Sciatic nerve (tissue), 2 donors: ENCODE results near the gene PDAP1. TPM values are rescaled to one million over a fixed set of nuclear protein-coding genes. Genes with fewer than 3 reads are reported as not detected.
"Not testable (repeated sequence)": the region's sequence is repeated elsewhere in the genome, so short reads cannot be mapped to it uniquely, and the experiment has no call there.

ENCODE experiments used
- ATAC-seq: fragments of 200-7000 bp; cut with Tn5 transposase; one replicate; pipeline ENCODE4 v1.9.1; 2020; ENCODE audit warnings: mild to moderate bottlenecking, moderate library complexity
- DNase-seq: peaks from one replicate; pipeline ENCODE4 v3.0.0-alpha.2; 2020; ENCODE audit warnings: low spot score
- intact Hi-C: fragments of 100-400 bp; cut with DNase I; formaldehyde crosslinking; loops from one replicate; pipeline ENCODE4 v1.14.2; 2022
- total RNA-seq: library from RNA; stranded (reverse); fragmentation: NEBNext Ultra II Directional; extraction: Animal tissue kit (Norgen Biotek cat#: 25700); gene quantifications from one replicate; pipeline ENCODE4 v1.2.1, GENCODE V29; 2021
- donor health status: DM: no; HTN: no; CAD: no.
- donor health status: DM: no; HTN: no; CAD: no.

The PDAP1 gene
- total RNA-seq, 1 donor from 2014 or later: 76.1 TPM

DNA sequence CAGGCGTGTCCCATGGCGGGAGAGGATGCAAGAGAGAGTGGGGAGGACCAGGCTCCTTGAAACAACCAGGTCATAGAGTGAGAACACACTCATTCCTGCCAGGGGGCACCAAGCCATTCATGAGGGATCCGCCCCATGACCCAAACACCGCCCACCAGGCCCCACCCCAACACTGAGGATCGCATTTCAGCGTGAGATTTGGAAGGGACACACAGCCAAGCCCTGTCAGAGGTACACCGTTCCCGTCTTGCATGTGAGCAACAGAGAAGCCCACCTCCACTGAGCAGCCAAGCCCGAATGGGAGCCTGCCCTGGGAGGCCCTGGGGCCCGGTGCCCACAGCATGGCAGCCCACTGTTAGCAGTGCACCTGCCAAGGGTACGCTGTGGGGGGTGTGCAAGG lies 41.8 kb downstream of the PDAP1 start:
- ATAC-seq (no peak), DNase-seq (no peak)
- intact Hi-C loops: no loop called here

DNA sequence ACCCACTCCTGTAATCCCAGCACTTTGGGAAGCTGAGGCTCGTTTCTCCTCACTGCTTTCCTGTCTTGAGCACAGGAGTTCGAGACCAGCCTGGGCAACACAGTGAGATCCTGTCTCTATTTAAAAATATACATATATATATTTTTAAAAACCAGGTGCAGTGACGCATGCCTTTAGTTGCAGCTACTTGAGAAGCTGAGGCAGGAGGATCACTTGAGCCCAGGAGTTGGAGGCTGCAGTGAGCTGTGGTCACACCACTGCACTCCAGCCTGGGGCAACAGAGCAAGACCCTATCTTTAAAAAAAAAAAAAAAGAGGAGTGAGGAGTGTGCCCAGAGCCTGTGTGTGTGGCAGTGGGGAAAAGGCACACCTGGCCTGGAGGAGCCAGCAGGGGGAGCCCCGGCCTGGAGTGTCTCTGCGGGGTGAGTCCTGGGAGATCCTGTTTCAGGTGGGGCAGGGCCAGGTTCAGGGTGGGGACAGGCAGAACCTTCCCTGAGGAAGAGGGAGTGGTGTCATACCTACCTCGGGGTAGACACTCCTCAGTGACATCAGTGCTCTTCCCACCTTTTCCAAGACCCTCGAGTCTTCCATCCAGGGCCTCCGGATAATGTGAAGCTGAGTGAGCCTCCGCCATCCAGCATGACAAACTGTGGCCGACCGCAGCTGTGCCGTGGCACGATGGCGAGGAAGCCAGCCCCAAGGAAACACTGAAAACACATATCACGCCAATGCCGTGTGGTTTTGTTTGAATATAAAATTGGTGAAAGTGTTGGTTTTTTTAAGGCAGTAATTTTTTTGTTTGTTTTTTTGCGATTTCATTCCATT lies 42.9 kb downstream of the PDAP1 start:
- DNase-seq: no peak
- intact Hi-C loops: no loop called here
- peak; percentile 33 for ATAC-seq

DNA sequence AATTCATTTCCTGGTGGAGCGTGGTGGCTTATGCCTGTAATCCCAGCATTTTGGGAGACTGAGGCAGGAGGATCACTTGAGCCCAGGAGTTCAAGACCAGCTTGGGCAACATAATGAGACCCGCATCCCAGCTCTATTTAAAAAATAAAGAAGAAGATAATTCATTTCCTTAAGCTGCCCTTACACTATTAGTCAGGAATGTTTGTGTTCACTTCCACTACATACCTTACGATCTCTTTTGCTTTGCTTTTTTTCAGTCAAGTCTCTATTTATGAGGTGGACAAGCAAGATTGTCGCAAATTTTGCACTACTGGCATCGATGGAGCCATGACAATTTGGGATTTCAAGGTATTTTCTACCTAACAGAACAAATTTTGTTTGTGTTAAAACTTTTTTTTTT lies 45.1 kb downstream of the PDAP1 start:
- ATAC-seq (no peak), DNase-seq (no peak)
- intact Hi-C loops: no loop called here

DNA sequence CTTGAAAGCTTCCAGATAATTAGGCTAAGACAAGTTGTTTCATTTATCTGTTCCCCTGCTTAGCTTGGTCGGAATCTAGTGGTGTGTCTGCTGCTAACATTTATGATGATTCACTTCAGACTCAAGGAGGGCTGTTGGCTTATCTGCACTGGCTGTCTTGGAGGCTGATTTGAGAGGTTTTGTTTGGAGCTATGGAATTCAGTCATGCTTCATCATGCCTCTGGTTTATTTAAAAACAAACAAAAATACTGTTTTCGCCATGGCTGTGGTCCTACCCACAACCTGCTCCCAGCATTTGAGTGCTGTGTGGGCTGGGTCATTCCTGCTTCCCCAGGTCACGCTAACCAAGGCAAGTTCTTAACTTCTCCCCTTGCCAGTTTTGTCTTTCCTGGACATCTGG lies 45.6 kb downstream of the PDAP1 start:
- no peak for DNase-seq
- intact Hi-C loops: no loop called here
- ATAC-seq: no peak

DNA sequence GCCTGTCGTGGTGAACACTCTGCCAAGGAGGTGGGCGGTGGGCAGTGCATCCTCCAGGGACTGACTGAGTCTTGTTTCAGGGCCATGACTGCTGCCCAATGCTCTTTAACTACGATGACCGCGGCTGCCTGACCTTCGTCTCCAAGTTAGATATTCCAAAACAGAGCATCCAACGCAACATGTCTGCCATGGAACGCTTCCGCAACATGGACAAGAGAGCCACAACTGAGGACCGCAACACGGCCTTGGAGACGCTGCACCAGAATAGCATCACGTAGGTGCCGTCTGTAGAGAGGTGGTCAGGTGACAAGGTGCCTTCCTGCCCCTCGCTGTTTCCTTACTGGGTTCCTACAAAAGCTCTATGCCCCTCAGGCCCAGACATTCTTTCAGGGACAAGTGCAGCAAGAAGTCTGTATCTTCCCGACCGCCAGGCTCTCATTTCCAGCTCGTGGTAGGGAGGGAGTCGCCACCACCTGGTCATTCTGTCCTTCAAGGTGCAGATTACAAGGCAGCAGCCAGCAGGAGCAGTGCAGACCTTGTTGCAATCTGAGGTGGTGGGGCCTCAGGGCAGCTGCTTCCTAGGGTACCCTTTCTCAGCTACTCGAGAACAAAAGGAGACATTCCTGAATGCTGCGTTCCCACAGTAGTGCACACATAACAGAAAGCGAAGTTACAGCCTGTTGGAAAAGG lies 48.8 kb downstream of the PDAP1 start:
- ATAC-seq: no peak
- intact Hi-C loops: no loop called here
- DNase-seq: peak; percentile 56

DNA sequence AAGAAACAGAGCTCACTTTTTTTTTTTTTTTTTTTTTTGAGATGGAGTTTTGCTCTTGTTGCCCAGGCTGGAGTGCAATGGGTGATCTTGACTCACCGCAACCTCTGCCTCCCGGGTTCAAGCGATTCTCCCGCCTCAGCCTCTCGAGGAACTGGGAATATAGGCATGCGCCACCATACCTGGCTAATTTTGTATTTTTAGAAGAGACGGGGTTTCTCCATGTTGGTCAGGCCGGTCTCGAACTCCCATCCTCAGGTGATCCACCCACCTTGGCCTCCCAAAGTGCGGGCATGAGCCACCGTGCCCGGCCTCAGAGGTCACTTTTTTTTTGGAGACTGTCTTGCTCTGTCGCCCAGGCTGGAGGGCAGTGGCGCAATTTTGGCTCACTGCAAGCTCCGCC lies 49.9 kb downstream of the PDAP1 start:
- ATAC-seq, intact Hi-C loops: not testable (repeated sequence)
- peak; percentile 60 for DNase-seq

DNA sequence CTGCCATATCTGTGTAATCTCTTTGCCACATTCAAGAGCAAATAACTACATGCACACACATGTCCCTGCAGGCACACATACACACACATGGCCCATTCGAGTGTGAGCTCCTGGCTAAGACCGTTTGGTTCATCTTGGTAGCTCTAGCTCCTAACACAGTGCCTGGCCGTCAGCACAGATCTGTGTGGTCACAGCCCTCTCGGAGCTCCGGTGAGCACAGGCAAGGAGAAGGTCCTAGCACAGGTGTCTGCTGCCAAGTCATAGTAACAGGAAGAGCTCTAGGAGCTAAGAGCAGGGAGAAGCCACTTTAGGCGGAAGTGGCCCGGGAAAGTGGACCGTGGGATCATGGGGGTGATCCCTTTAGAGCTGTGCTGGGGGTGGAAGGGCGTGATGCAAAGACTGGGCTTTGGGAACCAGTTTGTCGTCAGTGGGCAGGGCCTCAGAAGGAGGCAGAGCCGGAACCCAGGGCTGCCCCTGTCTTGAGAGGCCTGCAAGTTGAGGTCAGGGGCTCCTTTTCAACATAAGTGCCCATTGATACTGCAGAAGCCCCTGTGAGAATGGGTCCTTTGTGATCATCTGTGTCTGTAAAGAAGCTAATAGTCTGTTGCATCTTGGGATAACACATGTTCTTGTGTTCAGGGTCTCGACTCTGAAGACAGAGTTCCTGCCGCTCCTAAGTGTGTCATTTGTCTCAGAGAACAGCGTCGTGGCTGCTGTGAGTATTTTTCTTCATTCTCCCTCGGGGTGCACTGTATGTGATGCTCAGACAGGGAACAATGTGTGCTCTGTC lies 50.5 kb downstream of the PDAP1 start:
- DNase-seq: peak; percentile 82
- intact Hi-C loops: no loop called here
- peak; percentile 95 for ATAC-seq

DNA sequence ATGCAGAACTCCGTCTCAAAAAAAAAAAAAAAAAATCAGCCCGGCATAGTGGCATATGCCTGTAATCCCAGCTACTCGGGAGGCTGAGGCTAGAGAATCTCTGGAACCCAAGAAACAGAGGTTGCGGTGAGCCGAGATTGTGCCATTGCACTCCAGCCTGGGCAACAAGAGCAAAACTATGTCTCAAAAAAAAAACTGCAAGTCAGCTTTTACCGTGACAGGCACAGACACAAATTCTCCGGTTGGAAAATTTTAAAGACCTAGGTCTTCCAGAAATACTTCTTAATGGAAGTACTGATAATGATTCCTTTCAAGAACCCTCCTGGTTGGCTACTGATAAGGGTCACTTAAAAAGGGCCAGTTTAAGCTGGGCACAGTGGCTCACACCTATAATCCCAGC lies 53.3 kb downstream of the PDAP1 start:
- intact Hi-C loops: no loop called here
- no peak for DNase-seq
- ATAC-seq: no peak

DNA sequence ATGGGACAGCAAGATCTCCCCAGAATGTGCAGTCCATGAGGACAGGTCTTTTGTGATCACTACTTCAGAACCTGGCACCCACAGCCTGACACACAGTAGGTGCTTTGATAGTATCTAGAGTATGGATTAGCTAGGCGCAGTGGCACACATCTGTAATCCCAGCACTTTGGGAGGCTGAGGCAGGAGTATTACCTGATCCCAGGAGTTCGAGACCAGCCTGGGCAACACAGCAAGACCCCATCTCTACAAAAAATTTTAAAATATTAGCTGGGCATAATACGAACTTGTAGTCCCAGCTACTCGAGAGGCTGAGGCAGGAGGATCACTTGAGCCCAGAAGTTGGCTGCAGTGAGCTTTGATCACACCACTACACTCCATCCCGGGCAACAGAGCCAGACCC lies 56.1 kb downstream of the PDAP1 start:
- DNase-seq (no peak), ATAC-seq (no peak)
- intact Hi-C loops: no loop called here

DNA sequence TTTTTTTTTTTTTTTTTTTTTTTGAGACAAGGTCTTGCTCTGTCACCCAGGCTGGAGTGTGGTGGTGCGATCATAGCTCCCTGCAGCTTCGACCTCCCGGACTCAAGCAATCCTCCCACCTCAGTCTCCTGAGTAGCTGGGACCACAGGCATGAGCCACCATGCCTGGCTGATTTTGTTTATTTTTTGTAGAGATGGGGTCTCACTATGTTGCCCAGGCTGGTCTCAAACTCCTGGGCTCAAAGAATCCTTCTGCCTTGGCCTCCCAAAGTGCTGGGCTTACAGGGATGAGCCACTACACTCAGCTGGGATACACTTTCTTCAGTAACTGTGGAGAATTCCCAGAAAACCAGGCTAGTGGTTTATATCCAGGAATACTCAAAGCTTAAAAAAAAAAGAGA lies 57.8 kb downstream of the PDAP1 start:
- ATAC-seq, DNase-seq, intact Hi-C loops: not testable (repeated sequence)

Other genes with a start within 250 kb of the PDAP1 start
- gene KPNA7, start 200.5 kb downstream of the PDAP1 start, total RNA-seq: not detected
- not detected for gene MYH16, start 135.8 kb downstream of the PDAP1 start, total RNA-seq
- gene ARPC1A, start 82.7 kb downstream of the PDAP1 start, total RNA-seq: 110 TPM
- gene ARPC1B, start 33.9 kb downstream of the PDAP1 start, total RNA-seq: 125 TPM
- 59.2 TPM for gene BUD31, start 372 bp upstream of the PDAP1 start, total RNA-seq
- gene PTCD1, start 30.2 kb upstream of the PDAP1 start, total RNA-seq: 4.4 TPM
- gene CPSF4, start 30.3 kb upstream of the PDAP1 start, total RNA-seq: 38.0 TPM
- 144 TPM for gene ATP5MF, start 57.6 kb upstream of the PDAP1 start, total RNA-seq
- 12.4 TPM for gene ZNF789, start 64.3 kb upstream of the PDAP1 start, total RNA-seq
- 38.8 TPM for gene ZNF394, start 91.7 kb upstream of the PDAP1 start, total RNA-seq
- gene ZKSCAN5, start 96.1 kb upstream of the PDAP1 start, total RNA-seq: 10.0 TPM
- gene FAM200A, start 143.5 kb upstream of the PDAP1 start, total RNA-seq: 6.7 TPM
- gene ZNF655, start 150.0 kb upstream of the PDAP1 start, total RNA-seq: 62.0 TPM
- gene TMEM225B, start 189.7 kb upstream of the PDAP1 start, total RNA-seq: 3.5 TPM
- gene ZSCAN25, start 208.3 kb upstream of the PDAP1 start, total RNA-seq: 19.8 TPM